ENCODE data around the gene B4GALNT3.
A peak's percentile ranks its signal among the peaks of the same experiment; 100 is the strongest.

B4GALNT3 gene

GRCh38 chr12:449203-449602, 10.5 kb upstream of the B4GALNT3 start:
- TF ChIP-seq CTCF (IDR thresholded peaks at IDR 0.05), result no peak
- no peak overlapping the region for H3K4me3 ChIP-seq
- no peak overlapping the region for H3K27ac ChIP-seq
- DNase-seq (ENCODE audit: low spot score), result no peak

GRCh38 chr12:450438-450837, 9.3 kb upstream of the B4GALNT3 start:
- TF ChIP-seq CTCF (IDR thresholded peaks at IDR 0.05), result no peak
- Histone ChIP-seq H3K27ac (no peak overlapping the region), H3K4me3 (no peak overlapping the region)
- DNase-seq (ENCODE audit: low spot score), result no peak

- DNase-seq (ENCODE audit: low spot score), result no peak
- no peak overlapping the region for H3K4me3 ChIP-seq
- no peak overlapping the region for H3K27ac ChIP-seq
- no peak for TF ChIP-seq CTCF (IDR thresholded peaks at IDR 0.05)
These were observed 7.0 kb upstream of the B4GALNT3 start for GRCh38 chr12:452667-453210.

- DNase-seq (ENCODE audit: low spot score), result no peak
- Histone ChIP-seq H3K27ac (no peak overlapping the region), H3K4me3 (no peak overlapping the region)
- TF ChIP-seq CTCF (IDR thresholded peaks at IDR 0.05), result no peak
These were observed 4.9 kb upstream of the B4GALNT3 start for GRCh38 chr12:454833-455232.

GRCh38 chr12:455821-456220, 3.9 kb upstream of the B4GALNT3 start:
- DNase-seq (ENCODE audit: low spot score), result no peak
- H3K27ac ChIP-seq, result no peak overlapping the region

GRCh38 chr12:457676-458075, 2.1 kb upstream of the B4GALNT3 start:
- no peak for TF ChIP-seq CTCF (IDR thresholded peaks at IDR 0.05)
- Histone ChIP-seq H3K4me3 (no peak overlapping the region), H3K27ac (no peak overlapping the region)
- DNase-seq (ENCODE audit: low spot score), result no peak

More at GRCh38 chr12:455821-456220, 3.9 kb upstream of the B4GALNT3 start:
- TF ChIP-seq CTCF (IDR thresholded peaks at IDR 0.05), result no peak
- H3K4me3 ChIP-seq, result no peak overlapping the region

GRCh38 chr12:459050-459429, 699 bp upstream of the B4GALNT3 start:
- no peak for DNase-seq (ENCODE audit: low spot score)
- Histone ChIP-seq H3K4me3 (peak overlapping the region; percentile 89), H3K27ac (peak overlapping the region; percentile 73 to 91)
- no peak for TF ChIP-seq CTCF (IDR thresholded peaks at IDR 0.05)
